ENCODE data around the gene PRKAG3.

Gene PRKAG3

DNA sequence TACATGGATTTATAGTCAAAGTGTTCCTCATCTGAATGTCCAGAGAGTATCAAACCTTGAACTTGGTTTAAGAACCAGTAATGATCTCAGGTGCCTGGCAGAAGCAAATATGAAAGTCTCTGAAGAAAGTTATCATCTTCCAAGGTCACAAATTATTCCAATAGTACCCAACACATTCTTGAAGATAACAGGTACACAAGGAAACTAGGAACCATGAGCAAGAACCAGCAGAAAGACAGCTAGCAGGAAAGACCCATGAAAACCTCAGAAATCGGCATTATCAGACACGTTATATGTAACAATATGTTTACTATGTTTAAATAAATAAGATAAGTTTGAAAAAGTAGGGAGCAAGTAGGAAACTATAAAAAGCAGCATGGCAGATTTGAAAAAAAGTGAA, 5.9 kb upstream of the PRKAG3 start:
- no peak for DNase-seq

DNA sequence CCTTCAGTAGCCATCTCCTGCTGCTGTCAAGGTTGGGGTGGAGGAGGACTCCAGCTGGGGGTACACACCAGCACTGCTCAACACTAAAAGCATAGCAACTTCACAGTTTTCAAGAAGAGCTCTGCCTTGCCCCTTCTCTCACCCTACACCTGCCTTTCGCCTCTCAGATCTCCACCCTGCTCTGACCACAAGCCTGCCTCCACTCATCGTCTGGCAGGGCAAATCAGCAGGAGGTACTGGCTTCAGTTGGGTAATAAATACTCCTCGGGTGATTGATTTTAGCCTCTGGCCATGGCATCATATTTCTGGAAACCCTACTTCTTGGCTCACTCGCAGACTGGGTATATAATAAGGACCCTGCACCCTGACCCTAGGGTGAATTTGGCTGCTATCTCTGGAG, 3.1 kb upstream of the PRKAG3 start:
- no peak for DNase-seq

DNA sequence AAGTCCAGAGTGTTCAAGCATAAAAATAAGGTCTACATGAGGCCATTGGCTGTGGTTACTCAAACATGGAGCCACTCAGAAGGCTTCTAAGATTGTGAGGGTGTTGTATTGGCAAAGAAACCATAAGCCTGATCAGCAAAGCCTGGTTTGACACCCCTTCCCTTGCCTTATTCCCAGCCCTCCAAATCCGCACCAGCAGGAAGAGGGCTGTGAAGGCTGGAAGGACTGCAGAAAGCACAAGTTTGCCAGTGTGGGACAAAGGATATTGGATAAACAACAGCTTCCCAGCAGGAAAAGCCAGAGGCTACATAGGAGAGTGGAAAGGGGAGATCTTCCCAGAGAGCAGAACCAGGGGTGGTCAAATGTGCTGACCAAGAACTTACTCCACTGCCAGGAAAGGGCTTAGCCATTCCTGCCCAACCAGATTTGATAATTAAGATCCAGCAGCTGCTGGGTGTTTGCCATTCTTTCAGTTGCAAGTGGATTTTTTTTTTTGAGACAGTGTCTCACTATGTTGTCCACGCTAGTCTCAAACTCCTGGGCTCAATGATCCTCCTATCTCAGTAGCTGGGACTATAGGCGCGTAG, 1.5 kb upstream of the PRKAG3 start:
- no peak for DNase-seq

DNA sequence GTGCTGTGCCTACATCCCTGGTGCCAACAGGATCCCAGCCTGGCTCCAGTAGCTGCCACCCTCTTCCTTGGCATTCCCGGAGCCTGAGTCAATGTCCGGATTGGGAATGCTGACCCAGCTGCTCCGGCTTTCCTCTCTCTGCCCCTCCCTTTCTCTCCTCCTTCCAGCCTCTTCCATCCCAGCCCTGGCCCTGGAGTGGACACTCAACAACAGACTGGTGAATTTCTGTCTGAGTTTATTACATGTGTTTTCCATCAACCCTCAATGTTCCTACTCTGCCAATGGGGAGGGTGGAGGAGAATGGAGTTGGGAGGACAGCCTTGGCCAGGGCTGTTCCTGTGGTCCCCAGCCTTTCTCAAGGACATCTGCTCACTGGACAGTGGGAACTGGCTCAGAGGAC, 917 bp upstream of the PRKAG3 start:
- DNase-seq, result no peak

DNA sequence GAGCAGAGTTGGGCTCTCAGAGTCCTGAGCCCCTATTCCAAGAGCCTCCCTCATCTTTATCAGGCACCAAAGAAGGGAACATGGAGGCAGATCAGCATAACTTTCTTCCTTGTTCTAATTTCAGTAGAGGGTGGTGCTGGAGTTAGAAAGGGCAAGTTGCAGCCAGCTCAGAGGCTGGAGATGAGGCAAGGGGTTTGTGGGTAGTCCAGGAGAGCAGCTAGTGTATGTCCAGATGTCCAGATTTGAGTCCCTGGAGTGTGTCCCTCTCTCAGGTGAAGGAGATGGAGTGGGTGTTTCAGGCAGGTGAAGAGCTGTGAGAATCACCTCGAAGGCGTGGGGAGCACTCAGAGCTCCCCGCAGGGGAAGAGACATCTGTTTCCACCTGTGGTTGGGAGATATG, 478 bp upstream of the PRKAG3 start:
- DNase-seq, result no peak

DNA sequence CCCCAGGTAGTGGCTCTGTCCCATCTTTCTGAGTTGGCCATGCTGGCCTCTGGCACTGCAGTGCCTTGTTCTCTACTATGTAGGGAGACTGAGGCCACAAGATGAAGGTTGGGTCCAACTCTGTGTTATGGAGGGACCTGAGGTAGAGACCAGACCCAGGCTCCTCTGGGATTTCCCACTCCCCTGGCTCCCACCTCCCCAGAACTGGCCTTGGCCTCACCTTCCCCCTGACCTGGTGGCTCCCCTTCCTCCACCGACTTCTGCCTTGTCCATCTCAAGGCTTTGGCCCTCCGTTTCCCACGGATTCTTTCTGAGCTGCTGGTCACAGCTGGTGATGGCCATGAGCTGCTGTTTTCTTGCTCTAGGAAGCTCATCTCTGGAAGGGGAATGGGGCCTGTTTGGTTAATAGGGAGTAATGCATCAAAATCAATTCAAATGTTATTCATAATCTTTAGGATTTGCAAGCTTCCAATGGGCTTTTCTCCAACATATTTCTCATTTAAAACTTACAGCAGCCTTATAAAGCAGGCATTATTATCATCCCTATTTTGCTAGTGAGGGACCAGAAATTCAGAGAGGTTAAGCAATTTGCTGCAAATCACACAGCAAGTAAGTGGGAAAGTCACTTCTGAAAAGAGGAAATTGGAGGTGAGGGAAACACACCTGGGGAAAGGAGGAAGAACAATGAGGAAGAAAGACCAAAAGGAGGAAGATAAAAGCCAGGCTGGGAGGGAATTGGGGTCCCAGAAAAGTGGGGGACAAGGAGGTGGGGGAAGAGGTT, 887 bp downstream of the PRKAG3 start:
- no peak for DNase-seq

DNA sequence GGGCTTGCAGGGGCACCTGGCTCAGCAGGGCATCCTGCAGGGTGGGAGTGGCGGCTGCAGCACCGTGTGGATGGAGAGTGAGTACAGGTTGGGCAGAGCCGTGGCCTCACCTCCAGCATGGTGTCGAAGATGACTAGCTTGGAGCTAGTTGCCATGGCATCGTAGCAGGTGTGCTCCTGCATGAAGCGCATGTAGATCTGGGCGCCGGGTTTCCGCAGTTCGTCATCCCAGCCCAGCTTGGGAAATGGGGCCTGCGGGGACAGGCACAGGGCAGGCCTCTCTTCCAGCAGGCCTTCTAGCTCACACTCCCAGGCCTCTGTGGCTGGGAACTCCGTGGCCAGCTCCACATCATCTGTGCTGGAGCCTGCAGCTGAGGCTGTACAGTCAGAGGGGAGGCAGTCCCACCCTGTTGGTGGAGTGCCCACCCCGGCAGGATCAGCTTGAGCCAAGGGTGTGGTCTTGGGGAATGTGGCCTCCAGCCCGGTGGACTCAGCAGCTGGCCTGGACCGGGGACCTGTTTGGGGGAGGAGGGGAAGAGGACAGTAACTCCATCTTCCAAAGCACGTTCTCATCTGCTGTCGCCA, 1.6 kb downstream of the PRKAG3 start:
- no peak for DNase-seq

DNA sequence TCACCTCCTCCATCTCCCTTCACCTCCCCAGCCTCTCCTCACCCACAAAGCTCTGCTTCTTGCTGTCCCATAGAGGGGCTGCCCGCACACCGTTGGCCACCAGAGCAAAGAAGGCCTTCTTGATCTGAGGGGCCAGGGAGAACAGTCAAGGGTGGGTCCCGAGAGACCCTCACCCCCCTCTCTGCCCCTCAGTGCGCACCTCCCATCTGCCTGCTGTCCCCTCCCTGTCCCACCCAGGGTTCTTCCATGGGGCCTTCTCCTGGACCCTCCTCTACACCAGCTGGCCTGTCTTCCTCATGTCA, 3.2 kb downstream of the PRKAG3 start:
- DNase-seq, result no peak

DNA sequence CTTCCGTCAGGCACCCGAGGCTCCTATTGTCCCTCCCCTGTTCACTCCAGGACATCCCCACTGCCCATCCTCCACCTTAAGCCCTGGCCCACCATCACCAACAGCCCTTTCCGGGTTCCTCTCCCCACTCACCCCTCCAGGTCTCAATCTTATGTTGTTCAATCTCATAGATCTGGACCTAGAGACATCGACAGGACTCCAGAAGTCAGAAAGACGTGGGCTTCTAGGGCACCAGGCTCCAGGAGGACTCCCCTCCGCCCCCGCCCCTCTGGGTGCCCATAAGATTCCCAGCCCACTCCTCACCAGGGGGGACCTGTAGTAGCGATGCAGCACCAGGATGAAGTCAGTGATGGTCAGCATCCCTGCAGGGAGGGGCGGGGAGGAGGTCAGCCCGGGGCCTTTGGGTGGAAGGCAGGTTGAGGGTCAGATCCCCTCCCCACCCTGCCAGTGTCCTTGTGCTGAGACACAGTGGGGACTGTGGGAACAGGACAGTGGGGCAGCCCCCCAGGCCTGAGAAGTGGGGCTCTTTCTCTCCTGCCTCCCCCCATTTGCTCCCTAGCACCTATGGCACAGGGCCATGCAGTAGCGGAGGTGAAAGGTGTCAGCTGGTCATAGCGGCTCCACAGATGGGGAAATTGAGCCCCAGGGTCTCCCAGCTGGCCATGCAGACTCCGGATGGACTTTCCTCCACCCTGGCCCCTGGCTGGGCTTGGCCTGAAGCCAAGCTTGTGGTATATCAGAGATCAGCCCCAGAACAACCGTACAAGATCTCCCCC, 3.7 kb downstream of the PRKAG3 start:
- no peak for DNase-seq

DNA sequence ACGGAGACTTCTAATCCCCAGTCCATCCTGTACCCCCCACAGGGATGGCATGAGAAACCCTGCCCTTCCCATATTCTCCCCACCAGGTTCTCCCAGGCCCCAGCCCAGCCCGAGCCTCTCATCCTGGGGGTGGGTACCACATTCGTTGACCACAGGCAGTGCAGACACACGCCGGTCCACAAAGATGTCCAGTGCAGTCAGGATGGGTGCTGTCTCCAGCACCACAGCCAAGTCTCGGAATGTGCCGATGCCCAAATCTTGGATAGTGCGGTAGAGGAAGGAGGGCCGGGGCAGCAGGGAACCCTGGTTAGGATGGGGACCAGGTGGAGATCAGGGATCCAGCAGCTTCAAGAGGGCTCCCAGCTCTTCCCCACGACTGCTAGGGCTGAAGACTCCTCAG, 4.8 kb downstream of the PRKAG3 start:
- no peak for DNase-seq

DNA sequence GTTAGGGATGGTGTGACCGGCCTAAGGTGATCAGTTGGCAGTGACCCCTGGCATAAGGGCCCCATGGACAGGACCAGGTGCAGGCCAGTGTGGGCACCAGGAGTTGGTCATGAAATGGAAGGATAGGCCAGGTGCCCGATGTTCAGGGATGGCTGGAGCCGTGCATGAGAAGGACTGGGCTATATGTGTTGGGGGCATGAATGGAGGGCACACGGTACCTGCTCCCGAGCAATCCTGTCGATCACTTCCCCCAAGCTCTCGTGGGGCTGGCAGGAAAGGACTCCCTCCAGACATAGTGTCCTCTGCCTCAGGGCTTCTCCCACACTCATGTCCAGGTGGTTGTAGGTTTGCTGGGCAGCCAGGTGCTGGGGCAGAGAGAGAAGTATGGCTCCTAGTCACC, 7.6 kb downstream of the PRKAG3 start:
- DNase-seq, result no peak

DNA sequence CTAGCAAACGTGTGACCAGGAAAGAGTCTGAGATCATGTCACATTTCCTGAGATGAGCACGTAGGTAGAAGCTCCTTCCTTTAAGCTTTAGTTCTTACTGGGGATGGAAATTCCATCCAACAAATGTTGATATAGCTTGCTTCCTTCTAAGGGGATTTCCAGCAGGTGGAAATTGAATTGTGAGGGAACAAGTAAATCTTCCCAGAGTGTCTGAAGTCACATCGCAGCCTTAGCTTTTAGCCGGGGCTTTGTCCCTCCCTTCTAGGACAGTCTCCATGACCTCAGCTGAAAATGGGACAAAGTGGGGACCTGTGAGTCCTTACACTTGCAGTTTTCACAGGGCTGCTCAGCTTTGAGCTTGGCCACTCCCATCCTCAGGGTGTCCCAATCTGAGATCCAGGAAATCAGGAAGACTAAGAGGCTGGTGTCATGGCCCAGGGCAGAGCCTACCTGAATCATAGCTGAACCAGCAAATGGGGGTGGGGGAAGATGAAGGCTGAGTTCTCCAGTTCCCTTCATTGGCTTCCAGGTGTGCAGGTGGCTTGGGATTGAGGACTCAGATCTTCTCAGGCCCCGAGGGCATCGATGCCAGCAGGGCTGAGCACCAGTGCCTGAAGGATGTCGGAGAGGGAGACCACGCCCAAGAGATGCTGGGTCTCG, 8.3 kb downstream of the PRKAG3 start:
- no peak for DNase-seq

DNA sequence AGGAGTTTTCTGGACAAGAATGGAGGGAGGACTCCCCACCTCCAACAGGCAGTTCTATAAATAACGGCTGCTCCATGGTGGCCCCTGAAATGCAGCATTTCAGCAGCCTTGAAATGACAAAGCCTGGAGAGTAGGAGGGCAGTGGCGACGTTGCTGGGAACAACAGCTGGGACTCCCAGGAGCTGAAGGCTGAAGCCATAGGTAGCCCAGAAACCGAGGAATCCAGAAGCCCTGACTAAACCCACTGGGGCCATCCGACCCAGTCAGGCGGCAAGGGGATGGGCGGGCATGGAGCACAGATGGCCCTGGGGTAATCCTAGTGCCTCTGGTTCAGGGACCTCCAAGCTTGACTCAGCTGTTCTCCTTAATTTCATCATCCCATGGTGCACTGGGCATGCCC, 9.0 kb downstream of the PRKAG3 start:
- DNase-seq, result no peak

DNA sequence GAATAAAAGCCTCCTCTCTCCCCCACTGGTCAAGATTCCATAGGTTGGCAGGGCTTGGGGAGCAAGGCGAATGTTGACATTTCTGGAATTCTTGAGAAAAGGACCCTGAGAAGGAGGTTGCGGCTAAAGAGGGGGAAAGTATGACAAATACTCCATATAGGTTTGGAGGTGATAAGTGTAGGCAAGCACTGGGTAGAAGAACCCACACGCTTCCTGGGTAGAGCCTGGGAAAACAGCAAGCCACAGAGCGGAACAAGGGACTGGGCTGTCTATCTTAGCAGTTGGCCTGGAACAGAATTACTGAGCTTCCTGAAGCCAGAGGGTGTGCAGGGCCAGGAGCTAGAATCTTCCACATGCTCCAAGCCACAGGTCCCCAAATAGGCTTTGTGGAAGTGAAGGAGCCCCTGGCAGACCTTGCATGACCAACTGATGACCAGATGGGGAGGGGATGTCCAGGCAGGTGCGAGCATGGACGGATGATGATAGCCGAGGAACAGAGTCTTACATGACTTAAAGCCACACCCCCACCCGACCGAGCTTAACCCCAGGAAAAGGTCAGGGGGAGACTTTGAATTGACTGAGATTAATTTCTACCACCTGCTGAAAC, 9.9 kb downstream of the PRKAG3 start:
- no peak for DNase-seq

DNA sequence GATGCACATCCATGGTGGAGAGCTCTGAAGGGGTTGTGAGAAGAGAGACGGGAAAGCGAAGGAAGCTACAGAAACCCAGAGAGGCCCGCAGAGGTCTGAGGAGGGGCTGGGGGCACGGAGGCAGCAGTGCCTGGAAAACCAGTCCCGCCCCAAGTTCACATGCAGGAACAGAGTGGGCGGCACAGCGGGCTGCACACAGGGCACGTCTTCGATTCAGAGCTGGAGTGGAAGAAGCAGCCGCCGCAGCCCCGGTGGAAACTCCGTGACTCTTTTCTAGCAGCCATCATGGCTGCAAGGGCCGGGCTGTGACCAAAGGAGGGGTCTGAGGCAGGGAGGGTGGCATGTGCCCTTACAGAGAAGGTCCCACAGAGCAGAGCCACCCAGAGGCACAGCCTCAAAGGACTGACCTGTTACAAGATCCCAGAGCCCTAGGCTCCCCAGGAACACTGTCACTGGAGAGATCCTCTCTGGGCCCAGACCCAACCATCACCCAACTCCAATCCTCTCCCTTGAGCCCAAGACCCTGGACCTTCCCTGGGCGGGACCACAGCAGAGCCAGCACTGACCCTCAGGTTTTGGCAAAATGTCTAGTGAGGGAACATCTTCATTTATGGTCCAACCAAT, 10.7 kb downstream of the PRKAG3 start:
- no peak for DNase-seq

DNA sequence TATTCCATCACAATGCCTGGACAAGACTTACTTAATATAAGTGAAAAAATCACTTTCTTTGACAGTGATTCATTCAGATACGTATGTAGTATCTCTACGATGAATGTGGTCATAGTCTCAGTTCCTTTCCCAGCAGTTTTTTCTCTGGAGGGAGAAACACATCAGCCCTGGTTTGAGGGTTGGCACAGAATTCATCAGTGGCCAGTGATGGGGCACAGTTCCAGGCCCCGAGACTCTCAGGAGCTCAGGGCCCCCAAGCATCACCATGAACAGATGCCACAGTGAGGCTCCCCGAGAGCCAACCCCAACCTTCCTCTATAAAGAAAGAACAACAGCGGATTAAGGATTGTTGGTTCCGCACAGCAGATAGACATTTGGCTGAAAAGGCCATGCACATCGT, 12.5 kb downstream of the PRKAG3 start:
- DNase-seq, result no peak

DNA sequence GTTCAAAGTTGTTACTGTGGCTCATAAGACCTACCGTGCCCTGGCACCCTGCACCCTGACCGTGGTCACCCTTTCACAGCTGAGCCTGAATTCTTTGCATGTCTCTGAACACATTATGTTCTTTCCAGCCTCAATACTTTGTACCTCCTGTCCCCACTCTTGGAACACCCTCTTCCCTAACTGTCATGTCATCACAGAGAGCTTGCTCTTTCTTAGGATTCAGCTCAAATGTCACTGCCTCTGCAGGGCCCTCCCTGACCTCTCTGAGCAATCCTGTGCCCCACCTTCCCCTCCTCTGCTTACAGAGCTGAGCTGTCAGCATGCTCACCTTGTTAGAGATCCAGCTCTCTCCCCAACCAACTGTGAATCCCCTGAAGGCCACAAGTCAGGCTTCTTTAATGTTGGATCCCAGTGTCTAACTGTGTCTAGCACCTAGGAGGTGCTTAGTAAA, 15.0 kb downstream of the PRKAG3 start:
- DNase-seq, result no peak

DNA sequence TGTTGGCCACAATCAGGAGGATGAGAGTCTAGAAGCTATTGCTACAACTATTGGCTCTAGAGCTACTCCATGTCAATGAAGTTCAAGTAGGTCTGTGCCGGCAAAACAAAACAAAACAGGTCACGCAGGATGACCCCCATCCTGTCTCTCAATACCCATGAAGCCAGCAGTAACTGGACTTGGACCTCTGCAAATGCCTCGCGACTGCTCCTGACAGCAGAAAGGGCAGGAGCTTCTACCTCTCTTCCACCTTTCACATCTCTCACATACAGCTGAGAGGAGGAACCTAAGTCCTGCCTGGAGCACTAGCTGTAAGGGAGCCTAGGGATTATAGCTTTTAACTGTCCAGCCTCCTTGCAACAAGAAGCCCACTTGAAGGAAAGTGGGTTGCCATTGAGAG, 16.0 kb downstream of the PRKAG3 start:
- DNase-seq, result no peak

DNA sequence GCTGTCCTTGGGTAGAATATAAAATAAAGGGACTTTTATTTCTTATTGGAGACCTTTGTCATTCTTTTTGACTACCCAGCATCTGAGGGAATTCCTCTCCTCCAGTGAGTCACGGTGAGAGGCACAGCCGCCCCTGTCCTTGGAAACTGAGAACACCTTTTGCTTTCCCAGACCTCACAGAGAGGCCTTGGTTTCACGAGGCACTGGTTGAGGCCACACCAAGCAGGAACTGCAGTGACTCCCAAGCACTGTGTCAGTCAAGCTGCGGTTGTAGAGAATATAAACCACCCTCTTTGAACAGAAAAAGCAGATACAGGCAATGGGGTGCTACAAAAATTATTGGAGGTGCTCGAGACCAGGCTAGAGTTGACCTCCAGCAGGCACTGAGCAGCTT, 16.4 kb downstream of the PRKAG3 start:
- no peak for DNase-seq

DNA sequence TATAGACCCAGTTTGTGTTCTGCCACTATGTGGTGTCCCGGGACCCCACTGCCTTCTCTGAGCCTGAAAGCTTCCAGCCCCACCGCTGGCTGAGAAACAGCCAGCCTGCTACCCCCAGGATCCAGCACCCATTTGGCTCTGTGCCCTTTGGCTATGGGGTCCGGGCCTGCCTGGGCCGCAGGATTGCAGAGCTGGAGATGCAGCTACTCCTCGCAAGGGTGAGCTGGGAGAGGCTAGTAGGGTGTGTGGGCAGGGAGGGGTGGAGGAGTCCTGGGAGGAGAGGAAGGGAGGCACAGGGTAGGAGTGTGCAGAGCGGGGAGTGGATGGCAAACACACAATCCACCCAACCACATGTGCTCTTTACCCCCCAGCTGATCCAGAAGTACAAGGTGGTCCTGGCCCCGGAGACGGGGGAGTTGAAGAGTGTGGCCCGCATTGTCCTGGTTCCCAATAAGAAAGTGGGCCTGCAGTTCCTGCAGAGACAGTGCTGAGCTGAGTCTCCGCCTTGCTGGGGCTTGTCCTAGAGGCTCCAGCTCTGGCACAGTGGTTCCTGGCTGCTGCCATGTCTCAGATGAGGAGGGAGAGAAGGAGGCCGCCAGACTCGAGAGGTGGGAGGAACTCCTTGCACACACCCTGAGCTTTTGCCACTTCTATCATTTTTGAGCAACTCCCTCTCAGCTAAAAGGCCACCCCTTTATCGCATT, 16.9 kb downstream of the PRKAG3 start:
- no peak for DNase-seq

DNA sequence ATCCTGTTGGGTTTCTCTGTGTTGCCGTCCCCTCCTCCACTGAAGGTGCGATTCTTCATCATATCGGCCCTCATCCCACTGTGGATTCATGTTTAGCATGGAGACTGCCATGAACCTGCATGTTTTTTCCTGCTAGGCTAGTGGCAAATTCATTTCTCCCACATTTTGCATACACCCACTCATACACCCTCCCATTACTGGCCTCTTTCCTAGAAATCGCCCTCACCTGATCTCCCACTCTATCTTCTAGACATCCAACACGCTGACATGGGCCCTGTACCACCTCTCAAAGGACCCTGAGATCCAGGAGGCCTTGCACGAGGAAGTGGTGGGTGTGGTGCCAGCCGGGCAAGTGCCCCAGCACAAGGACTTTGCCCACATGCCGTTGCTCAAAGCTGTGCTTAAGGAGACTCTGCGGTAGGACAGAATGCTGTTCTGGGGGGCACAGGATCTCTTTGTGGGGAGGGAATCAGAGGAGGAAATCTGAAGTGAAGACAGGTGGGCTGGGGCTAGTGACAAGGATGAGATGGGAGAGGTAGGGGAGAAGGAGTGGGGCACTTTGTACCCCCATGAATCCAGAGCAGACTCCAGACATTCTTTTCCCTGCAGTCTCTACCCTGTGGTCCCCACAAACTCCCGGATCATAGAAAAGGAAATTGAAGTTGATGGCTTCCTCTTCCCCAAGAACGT, 17.7 kb downstream of the PRKAG3 start:
- DNase-seq, result no peak
